PFSK-1 (cell line): ENCODE results near the gene PGBD5.

Experiments
- FOXP2 ChIP-seq: optimal IDR thresholded peaks from 2 replicates; pipeline ENCODE3; 2011; ENCODE audit warnings: borderline replicate concordance, control low read depth, inconsistent platforms; ENCODE audit not compliant: insufficient read depth; ENCODE audit errors: extremely low read length, extremely low read depth
- POLR2AphosphoS5 ChIP-seq: IDR thresholded peaks from 2 replicates; pipeline ENCODE4 v1.6.1; 2012; ENCODE audit warnings: low read depth, mild to moderate bottlenecking, control low read depth, low read length, moderate library complexity
- REST ChIP-seq, 2 experiments: IDR thresholded peaks; 2 replicates each; pipeline versions ENCODE4 v1.6.1 to v1.8.0; 2011 to 2012; ENCODE audit warnings: low read depth in 2 of 2, low read length in 2 of 2, control low read depth in 1 of 2, inconsistent platforms in 1 of 2, mild to moderate bottlenecking in 1 of 2, moderate library complexity in 1 of 2; ENCODE audit not compliant: insufficient read depth in 1 of 2
- SIN3A ChIP-seq: IDR thresholded peaks from 2 replicates; pipeline ENCODE4 v1.6.1; 2012; ENCODE audit warnings: mild to moderate bottlenecking, low read length, moderate library complexity, borderline replicate concordance; ENCODE audit not compliant: insufficient read depth
- TAF1 ChIP-seq: IDR thresholded peaks from 2 replicates; pipeline ENCODE4 v1.6.1; 2012; ENCODE audit warnings: low read length, control low read depth, borderline replicate concordance; ENCODE audit not compliant: insufficient read depth

Gene PGBD5

GRCh38 chr1:230301822-230302221, 124.3 kb downstream of the PGBD5 start:
- no peak for TF ChIP-seq SIN3A
- no peak for TF ChIP-seq FOXP2
- no peak for TF ChIP-seq POLR2AphosphoS5
- no peak for TF ChIP-seq REST (IDR thresholded peaks at IDR 0.05; ENCODE audit: insufficient read depth in 1 of 2, low read depth in 2 of 2, low read length in 2 of 2)
- TF ChIP-seq TAF1, result no peak

GRCh38 chr1:230301322-230301721, 124.8 kb downstream of the PGBD5 start:
- TF ChIP-seq TAF1 (no peak), FOXP2 (no peak), POLR2AphosphoS5 (no peak), REST (IDR thresholded peaks at IDR 0.05; ENCODE audit: insufficient read depth in 1 of 2, low read depth in 2 of 2, low read length in 2 of 2) (no peak), SIN3A (no peak)

GRCh38 chr1:230300322-230301301, 125.5 kb downstream of the PGBD5 start:
- TF ChIP-seq TAF1 (no peak), POLR2AphosphoS5 (no peak), SIN3A (no peak), REST (IDR thresholded peaks at IDR 0.05; ENCODE audit: insufficient read depth in 1 of 2, low read depth in 2 of 2, low read length in 2 of 2) (no peak), FOXP2 (no peak)

GRCh38 chr1:230299191-230300006, 126.7 kb downstream of the PGBD5 start:
- TF ChIP-seq FOXP2, result no peak

GRCh38 chr1:230295367-230295766, 130.8 kb downstream of the PGBD5 start:
- TF ChIP-seq FOXP2 (no peak), REST (IDR thresholded peaks at IDR 0.05; ENCODE audit: insufficient read depth in 1 of 2, low read depth in 2 of 2, low read length in 2 of 2) (no peak), TAF1 (no peak), POLR2AphosphoS5 (no peak), SIN3A (no peak)
